Femur (tissue), 1 donor: ENCODE measurements around the gene CAMTA1.

Source experiments
- DNase-seq: peaks from one replicate; pipeline ENCODE4 v3.0.0-alpha.2; 2017

CAMTA1 gene

DNA sequence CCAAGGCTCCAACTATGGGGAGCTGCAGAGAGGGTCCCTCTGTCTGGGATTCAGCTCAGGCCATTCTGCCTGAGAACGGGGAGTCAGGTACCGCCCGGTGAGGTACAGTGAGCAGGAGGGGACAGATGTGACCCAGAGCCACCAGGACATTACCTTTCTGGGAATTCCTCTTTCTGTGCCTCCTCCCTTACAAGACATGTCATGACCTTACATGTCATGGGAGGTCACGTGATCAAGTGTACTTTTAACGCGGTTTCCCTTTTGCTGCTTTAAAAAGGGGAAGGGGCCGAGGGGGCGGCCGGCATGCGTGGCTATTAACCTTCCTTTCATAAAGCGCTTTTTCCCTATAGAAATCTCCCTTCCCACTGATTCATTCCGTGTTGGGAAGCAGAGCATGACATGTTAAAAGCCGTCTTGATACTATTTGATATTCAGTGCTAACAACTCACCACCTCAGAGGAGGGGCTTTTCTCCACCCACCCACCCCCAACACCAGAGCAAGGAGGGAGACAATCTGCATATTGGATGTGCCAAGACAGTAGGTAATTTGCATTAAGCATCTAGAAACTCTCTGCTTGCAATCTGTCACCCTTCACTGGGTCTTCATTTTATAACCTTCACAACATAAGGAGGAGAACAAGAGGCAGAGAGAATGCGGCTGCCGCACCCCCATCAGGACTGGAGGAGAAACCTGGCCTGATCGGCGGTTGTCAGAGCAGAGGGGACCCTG, 872.2 kb downstream of the CAMTA1 start:
- no peak for DNase-seq

GRCh38 chr1:7658099-7658498, 872.8 kb downstream of the CAMTA1 start:
- no peak for DNase-seq

DNA sequence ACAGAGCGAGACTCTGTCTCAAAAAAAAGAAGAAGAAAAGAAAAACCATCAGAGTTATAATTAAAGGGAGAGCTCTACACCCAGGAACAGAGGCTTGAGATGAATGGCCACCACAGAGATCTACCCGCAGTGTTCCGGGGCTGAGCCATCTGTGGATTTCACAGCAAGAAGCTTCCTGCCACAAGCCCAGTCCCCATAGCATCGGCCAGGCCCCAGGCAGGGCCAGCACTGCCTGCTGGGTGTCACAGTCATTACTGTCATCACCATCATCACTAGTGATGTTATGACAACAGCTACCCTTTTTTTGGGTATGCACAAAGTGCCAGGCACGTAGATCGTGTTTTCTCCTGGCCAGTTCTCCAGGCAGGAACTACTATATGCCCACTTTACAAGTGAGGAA, 874.3 kb downstream of the CAMTA1 start:
- no peak for DNase-seq

- DNase-seq, result no peak
Observed at GRCh38 chr1:7663451-7664146, 878.3 kb downstream of the CAMTA1 start.

DNA sequence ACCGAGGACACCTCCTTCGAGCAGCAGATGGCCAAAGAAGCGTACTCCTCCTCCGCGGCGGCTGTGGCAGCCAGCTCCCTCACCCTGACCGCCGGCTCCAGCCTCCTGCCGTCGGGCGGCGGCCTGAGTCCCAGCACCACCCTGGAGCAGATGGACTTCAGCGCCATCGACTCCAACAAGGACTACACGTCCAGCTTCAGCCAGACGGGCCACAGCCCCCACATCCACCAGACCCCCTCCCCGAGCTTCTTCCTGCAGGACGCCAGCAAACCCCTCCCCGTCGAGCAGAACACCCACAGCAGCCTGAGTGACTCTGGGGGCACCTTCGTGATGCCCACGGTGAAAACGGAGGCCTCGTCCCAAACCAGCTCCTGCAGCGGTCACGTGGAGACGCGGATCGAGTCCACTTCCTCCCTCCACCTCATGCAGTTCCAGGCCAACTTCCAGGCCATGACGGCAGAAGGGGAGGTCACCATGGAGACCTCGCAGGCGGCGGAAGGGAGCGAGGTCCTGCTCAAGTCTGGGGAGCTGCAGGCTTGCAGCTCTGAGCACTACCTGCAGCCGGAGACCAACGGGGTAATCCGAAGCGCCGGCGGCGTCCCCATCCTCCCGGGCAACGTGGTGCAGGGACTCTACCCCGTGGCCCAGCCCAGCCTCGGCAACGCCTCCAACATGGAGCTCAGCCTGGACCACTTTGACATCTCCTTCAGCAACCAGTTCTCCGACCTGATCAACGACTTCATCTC, 879.1 kb downstream of the CAMTA1 start:
- DNase-seq, result no peak

DNA sequence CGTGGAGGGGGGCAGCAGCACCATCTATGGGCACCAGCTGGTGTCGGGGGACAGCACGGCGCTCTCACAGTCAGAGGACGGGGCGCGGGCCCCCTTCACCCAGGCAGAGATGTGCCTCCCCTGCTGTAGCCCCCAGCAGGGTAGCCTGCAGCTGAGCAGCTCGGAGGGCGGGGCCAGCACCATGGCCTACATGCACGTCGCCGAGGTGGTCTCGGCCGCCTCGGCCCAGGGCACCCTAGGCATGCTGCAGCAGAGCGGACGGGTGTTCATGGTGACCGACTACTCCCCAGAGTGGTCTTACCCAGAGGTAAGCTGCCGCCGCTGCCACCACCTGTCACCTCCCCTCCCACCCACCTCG, 879.6 kb downstream of the CAMTA1 start:
- no peak for DNase-seq

- DNase-seq, result no peak
Observed at GRCh38 chr1:7666249-7666648, 881.0 kb downstream of the CAMTA1 start.

DNA sequence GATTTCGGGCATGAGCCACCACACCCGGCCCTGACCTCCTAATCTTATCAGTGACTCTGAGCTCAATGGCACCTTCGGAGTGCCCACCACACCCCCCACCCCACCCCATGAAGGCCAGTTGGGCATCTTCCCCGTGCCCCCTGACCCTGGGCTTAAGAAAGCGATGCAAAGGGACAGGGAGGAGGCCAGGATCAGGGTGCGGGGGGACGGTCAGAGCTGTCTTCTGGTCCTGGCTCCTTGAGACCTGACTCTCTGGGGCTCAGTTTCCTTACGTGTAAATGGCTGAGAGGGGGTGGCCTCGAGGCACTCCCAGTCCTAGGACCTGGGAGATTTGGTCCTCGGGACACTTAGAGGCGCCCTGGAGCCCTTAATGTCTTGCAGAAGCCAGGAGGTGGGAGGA, 881.9 kb downstream of the CAMTA1 start:
- no peak for DNase-seq

DNA sequence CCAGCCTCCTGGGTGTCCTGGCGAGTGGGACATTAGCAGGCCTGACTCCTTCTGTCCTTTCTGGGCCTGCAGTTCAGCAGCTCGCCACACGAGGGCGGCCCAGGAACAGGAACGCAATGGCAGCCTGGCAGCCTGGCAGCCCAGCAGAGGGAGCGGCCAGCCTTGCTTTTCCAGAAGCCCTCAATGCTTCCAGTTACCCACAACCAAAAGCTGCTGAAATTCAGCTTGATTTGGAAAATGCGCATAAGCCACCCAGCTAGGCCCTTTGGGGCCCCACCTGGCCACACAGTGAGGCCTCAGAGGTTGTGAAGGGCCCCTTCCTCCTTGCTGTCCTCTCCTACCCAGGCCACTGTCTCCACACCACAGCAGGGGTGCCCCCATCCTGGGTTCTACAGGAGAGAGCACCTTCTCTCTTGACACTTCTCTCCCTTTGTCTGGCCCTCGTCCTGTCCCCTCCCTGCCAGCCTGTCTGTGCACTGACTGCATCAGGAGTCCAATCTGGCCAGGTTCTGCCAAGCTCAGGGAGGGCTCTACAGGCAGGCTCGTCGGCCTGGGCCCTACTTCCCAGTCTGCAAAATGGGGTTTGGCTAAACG, 882.5 kb downstream of the CAMTA1 start:
- peak; percentile 93 for DNase-seq

GRCh38 chr1:7669559-7670311, 884.5 kb downstream of the CAMTA1 start:
- peak; percentile 49 for DNase-seq

GRCh38 chr1:7670334-7671145, 885.3 kb downstream of the CAMTA1 start:
- peak; percentile 69 for DNase-seq

GRCh38 chr1:7671146-7671465, 885.9 kb downstream of the CAMTA1 start:
- no peak for DNase-seq

GRCh38 chr1:7671676-7672075, 886.4 kb downstream of the CAMTA1 start:
- no peak for DNase-seq

DNA sequence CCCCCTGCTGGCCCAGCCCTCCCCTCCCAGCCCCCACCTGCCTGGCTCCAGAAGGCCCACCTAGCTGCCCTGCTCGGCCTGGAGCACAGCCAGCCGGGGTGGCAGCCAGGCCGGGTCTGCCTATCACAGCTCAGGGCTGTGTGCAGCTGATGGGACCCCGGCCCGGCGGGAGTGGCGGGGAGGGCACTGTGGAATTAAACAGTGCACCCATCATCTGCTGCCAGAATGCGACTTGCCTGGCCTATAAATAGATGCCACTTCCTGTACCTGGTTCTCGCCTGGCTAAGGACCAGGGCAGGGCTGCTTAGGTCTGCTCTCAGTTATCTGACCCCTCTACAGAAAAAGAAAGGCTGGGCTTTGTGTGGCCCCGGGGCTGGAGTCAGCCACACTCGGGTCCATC, 887.6 kb downstream of the CAMTA1 start:
- no peak for DNase-seq

DNA sequence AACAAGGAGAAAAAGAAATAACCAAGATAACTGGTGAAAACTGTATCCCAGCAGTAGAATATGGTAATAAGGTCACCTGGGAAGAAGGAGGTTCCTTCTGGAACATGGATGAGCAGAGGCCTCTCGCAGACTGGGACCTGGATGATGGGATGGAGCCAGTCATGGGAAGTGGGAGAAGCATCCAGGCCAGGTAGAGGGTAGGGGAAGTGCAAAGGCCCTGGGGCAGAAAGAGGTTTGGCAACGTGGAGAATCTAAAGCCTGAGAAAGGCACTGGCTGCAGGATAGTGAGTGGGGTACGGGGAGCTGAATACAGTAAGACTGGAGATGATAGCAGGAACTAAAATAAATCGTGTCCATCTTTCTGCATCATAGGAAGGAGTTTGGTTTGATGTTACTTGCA, 889.7 kb downstream of the CAMTA1 start:
- no peak for DNase-seq

- no peak for DNase-seq
Observed at GRCh38 chr1:7675431-7676273, 890.4 kb downstream of the CAMTA1 start.

- DNase-seq, result no peak
Observed at GRCh38 chr1:7676274-7676945, 891.2 kb downstream of the CAMTA1 start.

DNA sequence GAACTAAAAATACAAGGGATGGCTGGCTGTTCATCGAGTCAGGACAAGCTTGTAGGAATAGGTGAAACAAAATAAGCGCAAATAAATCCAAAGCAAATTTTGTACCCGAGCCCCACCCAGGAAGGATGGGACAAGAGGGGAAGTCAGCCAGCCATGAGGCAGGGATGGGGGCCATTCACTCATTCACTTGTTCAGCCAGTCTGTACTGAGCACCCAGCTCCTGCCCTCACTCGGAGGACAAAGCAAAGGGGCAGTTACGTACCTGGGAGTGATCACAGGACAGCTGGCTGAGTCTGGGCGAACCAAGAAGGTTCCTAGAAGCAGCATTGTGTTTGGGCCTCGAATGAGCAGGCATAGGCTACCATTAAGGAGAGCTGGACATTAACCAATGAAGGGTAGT, 891.9 kb downstream of the CAMTA1 start:
- DNase-seq, result no peak

- no peak for DNase-seq
Observed at GRCh38 chr1:7677815-7678214, 892.6 kb downstream of the CAMTA1 start.

DNA sequence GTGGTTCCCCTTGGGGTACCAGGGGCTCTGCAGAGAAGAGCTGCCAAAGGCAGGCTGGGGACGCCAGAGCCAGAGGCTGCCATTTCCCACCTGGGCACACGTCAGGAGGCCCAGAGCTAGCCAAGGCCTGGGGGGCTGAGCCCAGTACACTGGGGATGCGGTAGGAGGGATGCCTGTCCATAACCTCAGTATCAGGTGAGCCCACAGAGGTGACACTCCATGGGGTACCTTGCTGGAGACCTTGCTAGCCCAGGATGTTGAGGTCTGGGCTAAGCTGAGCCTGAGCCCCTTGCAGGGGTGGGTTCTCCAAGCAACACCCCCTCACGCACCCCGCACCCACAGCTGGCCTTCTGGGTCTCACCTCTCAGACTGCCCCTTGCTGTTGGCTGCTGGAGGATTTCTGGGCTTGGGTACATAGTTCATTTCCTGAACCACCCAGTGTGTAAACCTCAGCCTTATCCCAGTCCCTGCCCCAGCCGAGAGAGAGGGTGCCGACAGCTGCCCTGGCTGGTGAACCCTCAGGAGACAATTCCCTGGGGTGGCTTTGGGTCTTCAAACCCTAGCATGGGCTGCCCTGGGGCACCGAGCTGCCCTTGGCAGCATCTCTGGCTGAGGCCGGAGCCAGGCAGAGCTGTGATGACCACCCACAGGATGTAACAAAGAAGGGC, 893.4 kb downstream of the CAMTA1 start:
- DNase-seq, result no peak
